Fibroblast of pulmonary artery (primary cell): Measurements from ENCODE around the gene GRM8.

Source experiments
- DNase-seq: peaks from one replicate; pipeline ENCODE4 v3.0.0-alpha.2; 2010; ENCODE audit warnings: low read depth
- H3K4me3 ChIP-seq: replicated peaks from 2 replicates; pipeline ENCODE4 v1.5.1; 2011; ENCODE audit warnings: low read depth, mild to moderate bottlenecking, control low read depth, low read length, moderate library complexity
- CTCF ChIP-seq: IDR thresholded peaks from 2 replicates; pipeline ENCODE4 v1.5.1; 2011; ENCODE audit warnings: mild to moderate bottlenecking, control low read depth, low read length, inconsistent platforms; ENCODE audit errors: missing control alignments

Gene GRM8

DNA sequence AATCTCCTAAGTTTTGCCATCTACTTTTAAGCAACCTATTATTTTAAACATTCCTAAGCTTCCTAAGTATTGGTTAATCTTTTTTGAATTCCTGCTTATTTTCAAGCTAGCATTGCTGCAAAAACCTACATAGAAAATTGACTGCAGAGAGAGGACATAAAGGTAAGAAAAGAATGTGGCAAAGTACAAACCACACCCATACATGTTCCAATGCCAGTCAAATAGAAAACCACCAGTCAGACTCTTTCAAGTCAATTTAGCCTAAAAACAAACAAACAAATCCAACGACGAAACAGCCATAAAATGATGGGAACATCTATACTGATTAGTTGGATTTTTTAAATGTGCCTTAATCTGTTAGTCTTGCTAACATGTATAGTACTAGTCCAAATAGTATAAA is 804.8 kb downstream of the GRM8 start:
- no peak for DNase-seq
- no peak for TF ChIP-seq CTCF
- H3K4me3 ChIP-seq = no peak overlapping the region

DNA sequence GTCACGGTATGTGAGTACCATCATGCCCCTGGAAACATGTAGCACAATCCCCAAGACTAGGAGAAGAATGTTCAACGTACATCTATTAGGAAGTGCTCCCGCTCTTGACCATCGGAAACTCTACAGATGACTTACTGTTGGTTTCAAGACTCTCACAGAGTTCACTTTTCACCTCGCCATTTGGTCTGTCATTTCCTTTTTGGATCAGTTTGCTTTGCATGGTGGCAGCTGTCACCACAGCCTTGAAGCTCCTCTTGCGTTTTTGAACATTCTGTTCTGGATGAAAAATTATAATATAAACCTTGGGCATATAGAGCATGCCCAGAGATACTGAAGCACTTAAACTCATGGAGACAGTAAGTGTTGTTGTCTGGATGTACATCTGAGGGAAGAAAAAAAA is 806.8 kb downstream of the GRM8 start:
- no peak for DNase-seq
- no peak overlapping the region for H3K4me3 ChIP-seq
- TF ChIP-seq CTCF = no peak

DNA sequence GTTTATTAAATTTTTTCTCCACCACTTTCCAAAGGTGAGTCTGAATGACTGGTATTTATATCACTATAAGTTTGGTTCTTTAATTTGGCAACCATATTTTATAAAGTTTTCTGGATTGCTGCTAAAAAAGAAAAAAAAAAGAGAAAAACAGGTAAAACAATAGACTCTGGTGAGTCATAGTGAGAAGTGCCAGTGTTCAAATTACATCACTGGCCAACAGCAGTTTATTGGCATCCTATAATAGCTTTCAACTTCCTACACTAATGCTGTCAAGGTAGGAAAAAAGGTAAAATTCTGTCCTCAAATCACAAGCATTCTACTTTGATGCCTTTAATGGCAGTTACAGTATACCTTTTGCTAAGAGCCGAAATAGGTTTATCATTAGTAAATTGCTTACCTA is 808.8 kb downstream of the GRM8 start:
- DNase-seq = no peak
- H3K4me3 ChIP-seq = no peak overlapping the region
- no peak for TF ChIP-seq CTCF

- no peak overlapping the region for H3K4me3 ChIP-seq
- DNase-seq = no peak
- no peak for TF ChIP-seq CTCF
These were observed 809.8 kb downstream of the GRM8 start for GRCh38 chr7:126442908-126443307.

DNA sequence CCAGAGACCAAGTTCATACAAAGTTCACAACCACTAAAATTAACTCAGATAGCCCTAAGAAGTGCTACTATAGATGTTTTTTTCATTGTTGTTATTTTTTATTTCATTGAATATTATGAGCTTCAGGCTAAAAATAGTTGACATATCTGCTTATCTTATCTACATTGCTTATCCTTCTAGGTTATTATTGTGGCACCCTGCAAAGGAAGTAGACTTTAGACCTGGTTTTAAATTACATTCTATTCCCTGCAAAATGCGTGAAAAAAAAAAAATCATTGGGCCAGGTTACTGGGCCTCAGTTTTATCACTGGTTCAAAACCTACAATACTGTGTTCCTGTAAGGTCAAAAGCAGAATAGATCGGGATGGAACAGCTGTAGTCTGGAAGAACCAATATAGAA is 811.0 kb downstream of the GRM8 start:
- no peak overlapping the region for H3K4me3 ChIP-seq
- no peak for DNase-seq
- TF ChIP-seq CTCF = no peak

DNA sequence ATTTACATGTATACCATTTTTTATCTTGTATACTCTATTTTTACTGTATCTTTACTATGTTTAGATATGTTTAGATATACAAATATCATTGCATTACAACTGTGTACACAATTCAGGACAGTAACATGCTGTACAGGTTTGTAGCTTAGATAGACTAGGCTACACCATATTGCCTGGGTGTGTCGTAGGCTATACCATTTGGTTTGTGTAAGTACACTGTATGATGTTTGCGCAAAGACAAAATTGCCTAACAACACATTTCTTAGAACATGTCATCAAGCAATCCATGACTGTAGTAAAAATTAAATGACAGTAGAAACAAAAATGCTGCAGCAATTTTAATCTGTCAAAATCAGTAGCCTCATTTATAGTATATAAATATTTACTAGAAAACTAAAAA is 812.2 kb downstream of the GRM8 start:
- no peak for TF ChIP-seq CTCF
- DNase-seq = no peak
- H3K4me3 ChIP-seq = no peak overlapping the region

DNA sequence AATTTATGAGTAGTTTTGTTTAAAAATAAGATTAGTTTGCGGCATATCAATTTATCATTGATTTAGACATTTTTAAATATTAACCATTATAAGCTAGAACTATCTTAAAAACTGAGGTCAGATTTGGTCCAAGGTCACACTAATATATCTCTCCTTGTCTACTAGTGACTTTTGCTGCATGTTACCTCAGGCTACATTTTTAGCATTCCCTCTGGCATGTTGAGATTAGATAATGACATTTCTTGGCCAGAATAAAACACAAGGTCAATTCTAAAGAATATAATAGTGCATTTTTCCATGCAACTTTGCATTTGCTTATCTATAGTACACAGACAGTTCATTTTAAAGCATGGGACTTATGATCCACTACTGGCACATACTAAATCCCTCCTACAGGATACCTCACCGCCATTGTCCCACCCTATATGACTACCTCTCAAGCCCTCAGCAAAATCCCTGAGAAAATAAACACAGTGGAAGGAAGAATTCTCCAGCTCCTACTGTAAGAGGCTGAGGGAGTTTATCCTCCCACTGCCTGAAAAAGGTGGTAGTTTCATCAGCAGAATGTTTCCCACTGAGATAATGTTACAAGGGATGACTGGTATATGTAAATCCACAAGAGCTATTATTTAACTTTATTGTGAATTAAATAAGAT is 816.4 kb downstream of the GRM8 start:
- peak; percentile 1 for DNase-seq
- no peak overlapping the region for H3K4me3 ChIP-seq
- TF ChIP-seq CTCF = no peak
